HFFc6 (cell line): ENCODE measurements around the gene PAK2. TPM values are rescaled to one million over a fixed set of nuclear protein-coding genes. Genes with fewer than 3 reads are reported as not detected.
"Not testable (repeated sequence)": the region's sequence is repeated elsewhere in the genome, so short reads cannot be mapped to it uniquely, and the experiment has no call there.

Experiments used
- DNase-seq: peaks from one replicate; pipeline ENCODE4 v3.0.0-alpha.2; 2018
- H3K27ac Mint-ChIP-seq: 2 replicates; pipeline ENCODE4 v1.8.0; 2020; ENCODE audit warnings: mild to moderate bottlenecking, mixed read lengths
- H3K27me3 Mint-ChIP-seq: 2 replicates; pipeline ENCODE4 v1.8.0; 2021; ENCODE audit warnings: mild to moderate bottlenecking, moderate library complexity, mixed read lengths; ENCODE audit not compliant: insufficient read depth
- H3K36me3 Mint-ChIP-seq: 2 replicates; pipeline ENCODE4 v1.8.0; 2021; ENCODE audit warnings: low read depth, mixed read lengths
- H3K4me1 Mint-ChIP-seq: 2 replicates; pipeline ENCODE4 v1.8.0; 2020; ENCODE audit warnings: low read depth, mixed read lengths
- H3K4me3 Mint-ChIP-seq: 2 replicates; pipeline ENCODE4 v1.8.0; 2020; ENCODE audit warnings: mild to moderate bottlenecking, moderate library complexity, mixed read lengths
- H3K9me3 Mint-ChIP-seq: 2 replicates; pipeline ENCODE4 v1.8.0; 2020; ENCODE audit warnings: mild to moderate bottlenecking, mixed read lengths
- total RNA-seq, 6 experiments: library from RNA; stranded (reverse); fragmentation: NEBNext Ultra II Directional; extraction: Animal tissue kit (Norgen Biotek cat#: 25700); gene quantifications; 2 replicates in 1 of 6; 3 replicates in 5 of 6; pipeline ENCODE4 v1.2.3, GENCODE V29; 2021
- TF ChIP-seq, protein P1 (sequence below): fragments of 200-600 bp; sonication (generic); IDR thresholded peaks from 2 replicates; pipeline ENCODE4 v1.5.0; 2021; ENCODE audit warnings: antibody characterized with exemption, mild to moderate bottlenecking

PAK2 gene
- total RNA-seq, 6 experiments from 2014 or later, result 63.9 to 78.0 (median 69.4) TPM

DNA sequence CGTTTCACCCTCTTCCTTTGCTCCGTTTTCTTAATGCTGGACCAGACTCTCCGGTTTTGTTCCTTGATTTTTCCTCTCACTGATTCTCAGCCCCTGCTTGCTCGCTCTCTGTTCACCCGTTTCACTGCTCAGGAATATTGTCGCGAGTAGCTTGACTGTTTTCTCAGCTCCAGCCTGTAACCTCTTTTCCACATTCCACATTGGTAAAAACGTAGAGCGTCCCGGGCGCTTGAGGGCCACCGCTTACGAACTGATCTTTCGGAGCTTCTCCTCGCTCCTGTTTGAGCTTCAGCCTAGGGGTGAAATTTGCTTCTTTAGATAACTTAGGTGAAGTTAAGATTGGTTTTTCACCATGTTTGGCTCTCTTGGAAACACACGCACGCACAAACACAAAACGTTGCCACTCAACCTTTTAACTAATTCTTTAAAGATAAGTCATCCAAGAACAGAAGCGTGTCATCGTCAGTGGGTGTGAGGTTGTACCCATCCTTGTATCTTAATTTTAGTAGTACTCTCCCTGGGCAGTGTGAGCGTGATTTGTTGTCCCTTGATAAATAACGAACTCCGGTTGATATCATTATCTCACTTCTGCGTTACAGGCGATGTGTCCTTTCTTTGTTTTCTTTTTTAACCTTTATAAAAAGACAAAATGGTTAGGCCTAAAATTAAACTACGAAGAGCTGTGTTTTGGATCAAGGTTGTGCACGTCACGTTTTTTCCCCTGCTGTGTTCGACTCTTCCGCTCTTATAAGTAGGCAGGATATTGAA is 1.0 kb downstream of the PAK2 start:
- H3K4me1 Mint-ChIP-seq, result peaks cover 35% of the 10 kb centered on the region
- DNase-seq, result peak; percentile 65
- H3K27me3 Mint-ChIP-seq, result no peaks in the 10 kb centered on the region
- peak overlapping the region; percentile 97 for H3K4me3 Mint-ChIP-seq
- TF ChIP-seq, protein P1, sequence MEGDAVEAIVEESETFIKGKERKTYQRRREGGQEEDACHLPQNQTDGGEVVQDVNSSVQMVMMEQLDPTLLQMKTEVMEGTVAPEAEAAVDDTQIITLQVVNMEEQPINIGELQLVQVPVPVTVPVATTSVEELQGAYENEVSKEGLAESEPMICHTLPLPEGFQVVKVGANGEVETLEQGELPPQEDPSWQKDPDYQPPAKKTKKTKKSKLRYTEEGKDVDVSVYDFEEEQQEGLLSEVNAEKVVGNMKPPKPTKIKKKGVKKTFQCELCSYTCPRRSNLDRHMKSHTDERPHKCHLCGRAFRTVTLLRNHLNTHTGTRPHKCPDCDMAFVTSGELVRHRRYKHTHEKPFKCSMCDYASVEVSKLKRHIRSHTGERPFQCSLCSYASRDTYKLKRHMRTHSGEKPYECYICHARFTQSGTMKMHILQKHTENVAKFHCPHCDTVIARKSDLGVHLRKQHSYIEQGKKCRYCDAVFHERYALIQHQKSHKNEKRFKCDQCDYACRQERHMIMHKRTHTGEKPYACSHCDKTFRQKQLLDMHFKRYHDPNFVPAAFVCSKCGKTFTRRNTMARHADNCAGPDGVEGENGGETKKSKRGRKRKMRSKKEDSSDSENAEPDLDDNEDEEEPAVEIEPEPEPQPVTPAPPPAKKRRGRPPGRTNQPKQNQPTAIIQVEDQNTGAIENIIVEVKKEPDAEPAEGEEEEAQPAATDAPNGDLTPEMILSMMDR, result no peak
- H3K9me3 Mint-ChIP-seq, result peaks cover 5% of the 10 kb centered on the region
- peak overlapping the region; percentile 98 for H3K27ac Mint-ChIP-seq
- H3K36me3 Mint-ChIP-seq, result peaks cover 10% of the 10 kb centered on the region

DNA sequence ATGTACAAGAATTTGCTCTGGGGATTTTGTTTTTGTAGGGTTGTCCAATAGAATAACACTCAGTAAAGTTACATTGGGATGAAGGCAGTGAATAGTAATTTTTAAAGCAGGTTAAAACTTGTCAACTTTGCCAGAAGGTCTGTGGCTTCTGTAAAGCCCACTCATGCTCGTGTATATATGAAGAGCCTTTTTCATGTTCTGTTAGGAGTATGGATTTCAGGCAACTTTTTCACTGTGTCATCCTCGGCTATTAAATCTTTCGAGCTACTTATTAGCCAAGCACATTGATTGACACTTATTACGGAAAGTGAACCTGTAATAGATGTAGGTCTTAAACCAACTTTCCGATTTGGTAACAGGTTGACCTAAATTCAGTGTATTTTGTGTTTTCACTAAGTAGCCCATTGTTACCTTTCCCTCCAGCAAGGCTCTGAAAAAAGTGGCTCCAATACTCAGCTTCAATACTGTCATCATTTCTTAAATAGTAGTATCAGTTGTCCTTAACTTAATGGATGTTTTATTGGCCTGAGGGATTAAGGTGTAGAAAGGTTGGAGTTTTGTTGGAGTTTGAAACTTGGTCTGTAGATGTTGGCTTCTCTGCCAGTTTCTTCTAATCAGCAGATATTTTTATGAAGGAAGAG is 1.7 kb downstream of the PAK2 start:
- H3K27ac Mint-ChIP-seq, result peak overlapping the region; percentile 98

DNA sequence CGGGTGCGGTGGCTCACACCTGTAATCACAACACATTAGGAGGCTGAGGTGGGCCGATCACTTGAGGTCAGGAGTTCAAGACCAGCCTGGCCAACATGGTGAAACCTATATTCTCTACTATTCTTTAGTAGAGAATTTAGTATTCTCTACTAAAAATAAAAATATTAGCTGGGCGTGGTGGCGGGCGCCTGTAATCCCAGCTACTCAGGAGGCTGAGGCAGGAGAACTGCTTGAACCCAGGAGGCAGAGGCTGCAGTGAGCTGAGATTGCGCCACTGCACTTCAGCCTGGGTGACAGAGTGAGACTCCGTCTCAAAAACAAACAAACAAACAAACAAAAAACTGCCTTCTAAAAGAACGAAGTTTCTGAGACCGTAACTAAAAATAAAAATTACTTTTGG is 3.9 kb downstream of the PAK2 start:
- not testable (repeated sequence) for H3K27ac Mint-ChIP-seq, DNase-seq, H3K9me3 Mint-ChIP-seq, H3K27me3 Mint-ChIP-seq, H3K4me3 Mint-ChIP-seq
- Mint-ChIP-seq H3K4me1 (peaks cover 33% of the 10 kb centered on the region), H3K36me3 (peaks cover 19% of the 10 kb centered on the region)

More for the DNA sequence above, 1.7 kb downstream of the PAK2 start:
- TF ChIP-seq, protein P1, result no peak
- Mint-ChIP-seq H3K27me3 (no peaks in the 10 kb centered on the region), H3K36me3 (peaks cover 15% of the 10 kb centered on the region), H3K4me1 (peaks cover 31% of the 10 kb centered on the region), H3K9me3 (peaks cover 5% of the 10 kb centered on the region), H3K4me3 (peak overlapping the region; percentile 97)
- no peak for DNase-seq

DNA sequence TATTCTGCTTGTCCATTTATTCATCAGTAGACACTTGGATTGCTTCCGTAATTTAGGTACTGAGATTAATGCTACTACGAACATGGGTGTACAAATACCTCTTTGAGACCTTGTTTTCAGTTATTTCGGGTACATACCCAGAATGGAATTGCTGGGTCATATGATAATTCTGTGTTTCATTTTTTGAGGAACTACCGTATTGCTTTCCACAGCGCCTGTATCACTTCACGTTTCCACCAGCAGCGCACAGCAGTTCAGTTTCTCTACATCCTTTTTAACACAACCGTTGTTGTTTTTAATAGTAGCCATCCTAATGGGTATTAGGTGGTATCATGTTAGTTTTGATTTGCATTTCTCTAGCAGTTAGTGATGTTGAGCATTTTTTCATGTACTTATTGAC is 9.5 kb downstream of the PAK2 start:
- H3K4me1 Mint-ChIP-seq, result peaks cover 17% of the 10 kb centered on the region

DNA sequence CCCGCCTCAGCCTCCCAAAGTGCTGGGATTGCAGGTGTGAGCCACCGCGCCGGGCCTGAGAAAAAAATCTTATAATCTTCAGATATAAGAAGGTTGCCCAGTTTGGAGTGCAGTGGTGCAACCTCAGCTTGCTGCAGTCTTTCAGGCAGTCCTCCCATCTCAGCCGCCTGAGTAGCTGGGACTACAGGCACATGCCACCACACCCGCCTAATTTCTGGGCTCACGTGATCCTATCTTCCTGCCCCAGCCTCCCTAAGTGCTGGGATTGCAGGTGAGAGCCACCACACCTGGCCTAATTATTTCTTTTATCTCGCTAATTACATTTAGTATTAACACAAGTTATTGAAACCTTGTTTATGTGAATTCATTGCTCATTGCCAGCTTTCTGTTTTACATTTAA is 13.5 kb downstream of the PAK2 start:
- peaks cover 25% of the 10 kb centered on the region for H3K4me1 Mint-ChIP-seq
- H3K4me3 Mint-ChIP-seq, result no peak overlapping the region
- peaks cover 46% of the 10 kb centered on the region for H3K36me3 Mint-ChIP-seq
- no peak overlapping the region for H3K27ac Mint-ChIP-seq
- H3K9me3 Mint-ChIP-seq, result peaks cover 19% of the 10 kb centered on the region
- H3K27me3 Mint-ChIP-seq, result no peaks in the 10 kb centered on the region; the same call in 1 of the 2 replicates
- TF ChIP-seq, protein P1, result no peak
- DNase-seq, result no peak

More for the DNA sequence above, 9.5 kb downstream of the PAK2 start:
- Mint-ChIP-seq H3K4me3 (no peak overlapping the region), H3K36me3 (peaks cover 27% of the 10 kb centered on the region), H3K27ac (no peak overlapping the region), H3K9me3 (no peaks in the 10 kb centered on the region), H3K27me3 (no peaks in the 10 kb centered on the region; the same call in 1 of the 2 replicates)
- no peak for DNase-seq
- TF ChIP-seq, protein P1, result no peak
